ENCODE results near the gene AUNIP. TPM values are rescaled to one million over a fixed set of nuclear protein-coding genes. Genes with fewer than 3 reads are reported as not detected.

Gene AUNIP
- total RNA-seq, 1 experiment from 2014 or later = 16.8 TPM

GRCh38 chr1:25813071-25813733 is 46.1 kb downstream of the AUNIP start:
- TF ChIP-seq, protein P1, sequence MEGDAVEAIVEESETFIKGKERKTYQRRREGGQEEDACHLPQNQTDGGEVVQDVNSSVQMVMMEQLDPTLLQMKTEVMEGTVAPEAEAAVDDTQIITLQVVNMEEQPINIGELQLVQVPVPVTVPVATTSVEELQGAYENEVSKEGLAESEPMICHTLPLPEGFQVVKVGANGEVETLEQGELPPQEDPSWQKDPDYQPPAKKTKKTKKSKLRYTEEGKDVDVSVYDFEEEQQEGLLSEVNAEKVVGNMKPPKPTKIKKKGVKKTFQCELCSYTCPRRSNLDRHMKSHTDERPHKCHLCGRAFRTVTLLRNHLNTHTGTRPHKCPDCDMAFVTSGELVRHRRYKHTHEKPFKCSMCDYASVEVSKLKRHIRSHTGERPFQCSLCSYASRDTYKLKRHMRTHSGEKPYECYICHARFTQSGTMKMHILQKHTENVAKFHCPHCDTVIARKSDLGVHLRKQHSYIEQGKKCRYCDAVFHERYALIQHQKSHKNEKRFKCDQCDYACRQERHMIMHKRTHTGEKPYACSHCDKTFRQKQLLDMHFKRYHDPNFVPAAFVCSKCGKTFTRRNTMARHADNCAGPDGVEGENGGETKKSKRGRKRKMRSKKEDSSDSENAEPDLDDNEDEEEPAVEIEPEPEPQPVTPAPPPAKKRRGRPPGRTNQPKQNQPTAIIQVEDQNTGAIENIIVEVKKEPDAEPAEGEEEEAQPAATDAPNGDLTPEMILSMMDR (IDR thresholded peaks at IDR 0.05; ENCODE audit: insufficient read depth in 1 of 2, low read depth in 1 of 2, low read length in 1 of 2, severe bottlenecking in 1 of 2, unreplicated experiment in 1 of 2) = no peak
- H3K36me3 ChIP-seq (ENCODE audit: control insufficient read depth, insufficient read depth, low read length) = no peaks in the 10 kb centered on the region; the same call in 1 of the 2 replicates
- intact Hi-C loops (cut with micrococcal nuclease; ENCODE audit: unreplicated experiment) = no loop called here
- no peaks in the 10 kb centered on the region for H3K9me3 Mint-ChIP-seq (ENCODE audit: unreplicated experiment)
- H3K27me3 ChIP-seq (replicated peaks; ENCODE audit: control insufficient read depth, insufficient read depth, low read length) = no peaks in the 10 kb centered on the region
- ChIA-PET CTCF (no interaction called here), POLR2A (no interaction called here)
- H3K4me1 Mint-ChIP-seq (ENCODE audit: low read depth, unreplicated experiment) = peaks cover 5% of the 10 kb centered on the region
- peaks cover 21% of the 10 kb centered on the region for H3K36me3 Mint-ChIP-seq (ENCODE audit: insufficient read depth, unreplicated experiment)
- no TSS peak for BruUV-seq (replicated peaks)
- no peak for DNase-seq
- H3K4me1 ChIP-seq = peaks cover 6% of the 10 kb centered on the region
- H3K27ac Mint-ChIP-seq (ENCODE audit: unreplicated experiment) = no peak overlapping the region
- H3K27me3 Mint-ChIP-seq (ENCODE audit: insufficient read depth, unreplicated experiment) = no peaks in the 10 kb centered on the region
- H3K4me3 Mint-ChIP-seq (ENCODE audit: unreplicated experiment) = no peak overlapping the region
- no peak overlapping the region for H3K4me3 ChIP-seq (ENCODE audit: low read depth, low read length)
- H3K9me3 ChIP-seq = no peaks in the 10 kb centered on the region

GRCh38 chr1:25811384-25812082 is 47.7 kb downstream of the AUNIP start:
- ChIA-PET POLR2A (interaction anchor here (0.6 kb wide), 1 partner anchor 19 kb away, joined by 4 read pairs; no protein-coding TSS in a partner anchor), CTCF (interaction anchor here (1.3 to 2.0 kb wide), 2 partner anchors 8 to 203 kb away, joined by 4 to 12 read pairs; no protein-coding TSS in a partner anchor)
- Mint-ChIP-seq H3K4me3 (ENCODE audit: unreplicated experiment) (no peak overlapping the region), H3K27me3 (ENCODE audit: insufficient read depth, unreplicated experiment) (no peaks in the 10 kb centered on the region), H3K9me3 (ENCODE audit: unreplicated experiment) (no peaks in the 10 kb centered on the region), H3K36me3 (ENCODE audit: insufficient read depth, unreplicated experiment) (peaks cover 21% of the 10 kb centered on the region), H3K27ac (ENCODE audit: unreplicated experiment) (no peak overlapping the region), H3K4me1 (ENCODE audit: low read depth, unreplicated experiment) (no peaks in the 10 kb centered on the region)
- intact Hi-C loops (cut with micrococcal nuclease; ENCODE audit: unreplicated experiment) = no loop called here
- no TSS peak for BruUV-seq (replicated peaks)
- no peaks in the 10 kb centered on the region for H3K27me3 ChIP-seq (replicated peaks; ENCODE audit: control insufficient read depth, insufficient read depth, low read length)
- no peaks in the 10 kb centered on the region for H3K9me3 ChIP-seq
- no peaks in the 10 kb centered on the region; the same call in 1 of the 2 replicates for H3K36me3 ChIP-seq (ENCODE audit: control insufficient read depth, insufficient read depth, low read length)
- H3K4me1 ChIP-seq = no peaks in the 10 kb centered on the region
- TF ChIP-seq, protein P1 (IDR thresholded peaks at IDR 0.05; ENCODE audit: insufficient read depth in 1 of 2, low read depth in 1 of 2, low read length in 1 of 2, severe bottlenecking in 1 of 2, unreplicated experiment in 1 of 2) = no peak
- DNase-seq = no peak
- H3K4me3 ChIP-seq (ENCODE audit: low read depth, low read length) = no peak overlapping the region

- H3K27ac Mint-ChIP-seq (ENCODE audit: unreplicated experiment) = no peak overlapping the region
- ChIA-PET POLR2A (no interaction called here), CTCF (interaction anchor here (0.6 to 2.0 kb wide), 6 partner anchors 8 to 595 kb away, joined by 3 to 12 read pairs (median 4); partner anchors contain the start of gene SELENON)
- H3K27me3 ChIP-seq (replicated peaks; ENCODE audit: control insufficient read depth, insufficient read depth, low read length) = no peaks in the 10 kb centered on the region
- H3K9me3 Mint-ChIP-seq (ENCODE audit: unreplicated experiment) = no peaks in the 10 kb centered on the region
- H3K4me1 Mint-ChIP-seq (ENCODE audit: low read depth, unreplicated experiment) = no peaks in the 10 kb centered on the region
- no peaks in the 10 kb centered on the region for H3K4me1 ChIP-seq
- no peak overlapping the region for H3K4me3 ChIP-seq (ENCODE audit: low read depth, low read length)
- H3K36me3 Mint-ChIP-seq (ENCODE audit: insufficient read depth, unreplicated experiment) = peaks cover 21% of the 10 kb centered on the region
- intact Hi-C loops (cut with micrococcal nuclease; ENCODE audit: unreplicated experiment) = no loop called here
- DNase-seq = peak; percentile 66 to 79
- H3K4me3 Mint-ChIP-seq (ENCODE audit: unreplicated experiment) = no peak overlapping the region
- TF ChIP-seq, protein P1 (IDR thresholded peaks at IDR 0.05; ENCODE audit: insufficient read depth in 1 of 2, low read depth in 1 of 2, low read length in 1 of 2, severe bottlenecking in 1 of 2, unreplicated experiment in 1 of 2) = peak; percentile 80 to 81
- no TSS peak for BruUV-seq (replicated peaks)
- no peaks in the 10 kb centered on the region for H3K27me3 Mint-ChIP-seq (ENCODE audit: insufficient read depth, unreplicated experiment)
- H3K9me3 ChIP-seq = no peaks in the 10 kb centered on the region
- H3K36me3 ChIP-seq (ENCODE audit: control insufficient read depth, insufficient read depth, low read length) = no peaks in the 10 kb centered on the region; the same call in 1 of the 2 replicates
Measured at GRCh38 chr1:25810341-25811299, 48.6 kb downstream of the AUNIP start.
